IMR-90 (cell line): ENCODE data around the gene KIF6. TPM values are rescaled to one million over a fixed set of nuclear protein-coding genes. Genes with fewer than 3 reads are reported as not detected.

ENCODE experiments used
- ATAC-seq: fragments of 200-7000 bp; cut with Tn5 transposase; 2 replicates; pipeline ENCODE4 v1.9.1; 2020; ENCODE audit warnings: low read depth, mild to moderate bottlenecking, moderate library complexity
- BruUV-seq: library from RNA; stranded (reverse); fragments of 400-500 nt; replicated peaks from 2 replicates; lab custom pipeline; 2021; lab: Mats Ljungman, UMichigan
- CTCF ChIA-PET: fragments of 300-600 bp; formaldehyde crosslinking; extraction: SDS; loops from one replicate; lab custom pipeline; 2021; ENCODE audit warnings: antibody characterized with exemption; lab: Yijun Ruan, JAX
- POLR2A ChIA-PET: fragments of 300-600 bp; sonication (Branson Sonifier 250); formaldehyde crosslinking; loops from one replicate; lab custom pipeline; 2022; ENCODE audit warnings: antibody characterized with exemption; ENCODE audit not compliant: unreplicated experiment; lab: Charles Lee
- DNase-seq: peaks from one replicate; pipeline ENCODE4 v3.0.0; 2013
- H2AFZ ChIP-seq: replicated peaks from 2 replicates; pipeline ENCODE3; 2013; ENCODE audit warnings: low read length, mild to moderate bottlenecking; ENCODE audit not compliant: poor library complexity
- H2AK5ac ChIP-seq: 2 replicates; pipeline ENCODE4 v1.6.1; 2013; ENCODE audit warnings: low read depth, low read length, inconsistent platforms
- H2AK9ac ChIP-seq: replicated peaks from 2 replicates; pipeline ENCODE3; 2013; ENCODE audit warnings: mild to moderate bottlenecking, low read depth, low read length, moderate library complexity; ENCODE audit not compliant: poor library complexity
- H2BK120ac ChIP-seq: 2 replicates; pipeline ENCODE4 v1.6.1; 2013; ENCODE audit warnings: low read depth, low read length, inconsistent platforms
- H2BK15ac ChIP-seq: 3 replicates; pipeline ENCODE4 v1.6.1; 2013; ENCODE audit warnings: low read depth, low read length, inconsistent platforms
- H2BK20ac ChIP-seq: 2 replicates; pipeline ENCODE4 v1.6.1; 2013; ENCODE audit warnings: low read depth, mild to moderate bottlenecking, inconsistent platforms, low read length, moderate library complexity
- H2BK5ac ChIP-seq: 2 replicates; pipeline ENCODE4 v1.6.1; 2013; ENCODE audit warnings: mild to moderate bottlenecking, low read depth, low read length, inconsistent platforms; ENCODE audit not compliant: poor library complexity, severe bottlenecking
- H3K14ac ChIP-seq: replicated peaks from 2 replicates; pipeline ENCODE4 v1.6.1; 2013; ENCODE audit warnings: low read depth, low read length, inconsistent platforms
- H3K18ac ChIP-seq: 2 replicates; pipeline ENCODE4 v1.6.1; 2013; ENCODE audit warnings: low read depth, low read length, control low read depth
- H3K23ac ChIP-seq: 2 replicates; pipeline ENCODE4 v1.6.1; 2013; ENCODE audit warnings: low read depth, low read length, inconsistent platforms
- H3K27ac ChIP-seq: 2 replicates; pipeline ENCODE4 v1.5.1; 2013; ENCODE audit warnings: mild to moderate bottlenecking, control low read depth, low read length; ENCODE audit not compliant: insufficient read depth
- H3K27me3 ChIP-seq: 2 replicates; pipeline ENCODE4 v1.6.1; 2013; ENCODE audit warnings: low read length; ENCODE audit not compliant: control insufficient read depth, insufficient read depth
- H3K36me3 ChIP-seq: 2 replicates; pipeline ENCODE4 v1.6.1; 2013; ENCODE audit warnings: low read length, mixed read lengths; ENCODE audit not compliant: control insufficient read depth, insufficient read depth
- H3K4ac ChIP-seq: 2 replicates; pipeline ENCODE4 v1.6.1; 2013; ENCODE audit warnings: low read depth, low read length, inconsistent platforms
- H3K4me1 ChIP-seq: 2 replicates; pipeline ENCODE4 v1.6.1; 2013; ENCODE audit warnings: low read length, mixed read lengths; ENCODE audit not compliant: control insufficient read depth, insufficient read depth
- H3K4me2 ChIP-seq: 2 replicates; pipeline ENCODE4 v1.6.1; 2013; ENCODE audit warnings: low read depth, mild to moderate bottlenecking, control low read depth, low read length, moderate library complexity
- H3K4me3 ChIP-seq: 2 replicates; pipeline ENCODE4 v1.5.1; 2013; ENCODE audit warnings: low read depth, mild to moderate bottlenecking, control low read depth, low read length, moderate library complexity; ENCODE audit not compliant: insufficient read depth
- H3K56ac ChIP-seq: 2 replicates; pipeline ENCODE4 v1.6.1; 2013; ENCODE audit warnings: low read length, inconsistent platforms; ENCODE audit not compliant: insufficient read depth; ENCODE audit errors: extremely low read depth
- H3K79me1 ChIP-seq, 2 experiments: 2 replicates each; pipeline ENCODE4 v1.6.1; 2013; ENCODE audit warnings: low read length in 2 of 2, inconsistent platforms in 1 of 2, low read depth in 1 of 2
- H3K9ac ChIP-seq: 2 replicates; pipeline ENCODE4 v1.6.1; 2013; ENCODE audit warnings: low read depth, low read length, control low read depth
- H3K9me1 ChIP-seq: 2 replicates; pipeline ENCODE4 v1.6.1; 2013; ENCODE audit warnings: low read length, inconsistent platforms; ENCODE audit not compliant: insufficient read depth
- H3K9me3 ChIP-seq: 2 replicates; pipeline ENCODE4 v1.6.1; 2013; ENCODE audit warnings: low read length; ENCODE audit not compliant: control insufficient read depth, insufficient read depth
- H4K20me1 ChIP-seq: 2 replicates; pipeline ENCODE4 v1.6.1; 2013; ENCODE audit warnings: low read length, inconsistent platforms; ENCODE audit not compliant: insufficient read depth
- H4K5ac ChIP-seq: 2 replicates; pipeline ENCODE4 v1.6.1; 2013; ENCODE audit warnings: mild to moderate bottlenecking, low read depth, low read length, control low read depth
- H4K8ac ChIP-seq, 2 experiments: 2 replicates each; pipeline ENCODE4 v1.6.1; 2013; ENCODE audit warnings: low read depth in 2 of 2, low read length in 2 of 2, control low read depth in 1 of 2, inconsistent platforms in 1 of 2
- H4K91ac ChIP-seq: 2 replicates; pipeline ENCODE4 v1.6.1; 2013; ENCODE audit warnings: low read depth, low read length, inconsistent platforms; ENCODE audit not compliant: insufficient read depth
- BHLHE40 ChIP-seq: fragments of 150-350 bp; IDR thresholded peaks from 2 replicates; pipeline ENCODE4 v1.6.1; 2016; ENCODE audit warnings: mild to moderate bottlenecking, low read depth, low read length
- CEBPB ChIP-seq: IDR thresholded peaks from 2 replicates; pipeline ENCODE4 v1.6.1; 2012; ENCODE audit warnings: low read depth, low read length, improper control_type of control experiment
- CTCF ChIP-seq: conservative IDR thresholded peaks from 2 replicates; pipeline ENCODE4 v1.5.1; 2012; ENCODE audit warnings: mild to moderate bottlenecking, low read depth, low read length, improper control_type of control experiment
- MAFK ChIP-seq: IDR thresholded peaks from 2 replicates; pipeline ENCODE4 v1.6.1; 2012; ENCODE audit warnings: low read depth, low read length, improper control_type of control experiment
- MAZ ChIP-seq: IDR thresholded peaks from 2 replicates; pipeline ENCODE4 v1.6.1; 2012; ENCODE audit warnings: low read depth, mild to moderate bottlenecking, low read length, improper control_type of control experiment, moderate library complexity, borderline replicate concordance
- MXI1 ChIP-seq: IDR thresholded peaks from 2 replicates; pipeline ENCODE4 v1.6.1; 2012; ENCODE audit warnings: low read depth, mild to moderate bottlenecking, low read length, moderate library complexity, borderline replicate concordance
- NFE2L2 ChIP-seq: fragments of 150-350 bp; IDR thresholded peaks from 2 replicates; pipeline ENCODE4 v1.6.1; 2016; ENCODE audit warnings: low read depth, mild to moderate bottlenecking, low read length
- POLR2A ChIP-seq: IDR thresholded peaks from 2 replicates; pipeline ENCODE4 v1.6.1; 2012; ENCODE audit warnings: mild to moderate bottlenecking, low read depth, low read length
- RAD21 ChIP-seq: IDR thresholded peaks from 2 replicates; pipeline ENCODE4 v1.6.1; 2012; ENCODE audit warnings: low read length, improper control_type of control experiment
- RCOR1 ChIP-seq: IDR thresholded peaks from 2 replicates; pipeline ENCODE4 v1.6.1; 2012; ENCODE audit warnings: mild to moderate bottlenecking, low read length, improper control_type of control experiment; ENCODE audit not compliant: insufficient replicate concordance
- RFX5 ChIP-seq: IDR thresholded peaks from 2 replicates; pipeline ENCODE4 v1.8.0; 2012; ENCODE audit warnings: low read depth, mild to moderate bottlenecking, low read length, moderate library complexity
- SMC3 ChIP-seq: fragments of 150-350 bp; IDR thresholded peaks from 2 replicates; pipeline ENCODE4 v1.6.1; 2016; ENCODE audit warnings: low read depth, mild to moderate bottlenecking, antibody characterized with exemption, low read length, moderate library complexity
- USF2 ChIP-seq: fragments of 150-350 bp; IDR thresholded peaks from 2 replicates; pipeline ENCODE4 v1.6.1; 2017; ENCODE audit warnings: mild to moderate bottlenecking, antibody characterized with exemption, low read length, low read depth
- WGBS, 2 experiments: methylation state at CpG; one replicate each; pipeline versions ENCODE4 v1.1.5 to v1.1.7; 2013; ENCODE audit warnings: missing lambda C conversion rate in 2 of 2; ENCODE audit not compliant: insufficient read length in 1 of 2; ENCODE audit errors: extremely low coverage in 2 of 2; 5-methylcytosine and 5-hydroxymethylcytosine counted together
- dilution Hi-C: fragments of 300-500 bp; cut with HindIII; formaldehyde crosslinking; loops from one replicate; pipeline ENCODE4 v1.14.3; 2018; ENCODE audit warnings: low sequenced_read_pairs; ENCODE audit not compliant: unreplicated experiment
- in situ Hi-C: fragments of 300-500 bp; cut with MboI; formaldehyde crosslinking; loops from 3 replicates; pipeline ENCODE4 v1.14.3; 2019; ENCODE audit warnings: low sequenced_read_pairs, inconsistent platforms, mixed read lengths
- intact Hi-C: fragments of 100-400 bp; cut with micrococcal nuclease; formaldehyde crosslinking; loops from 2 replicates; pipeline ENCODE4 v1.10.0; 2022
- polyA plus RNA-seq, 3 experiments: library from polyadenylated mRNA; depleted of rRNA; stranded (reverse); fragments of >200 nt; gene quantifications; 2 replicates each; pipeline ENCODE4 v1.2.3, GENCODE V29; 2012; ENCODE audit warnings: low replicate concordance in 1 of 3
- total RNA-seq: library from RNA; depleted of rRNA; stranded (reverse); fragments of >200 nt; gene quantifications from 2 replicates; pipeline ENCODE4 v1.2.3, GENCODE V29; 2012

Gene KIF6
- total and polyA plus RNA-seq, 2 of the 4 experiments (the other 2 are of a cell fraction), result under 0.01 to 0.10 TPM

- H3K9ac ChIP-seq, result no peak overlapping the region
- TF ChIP-seq POLR2A (no peak), NFE2L2 (no peak), RAD21 (no peak), RCOR1 (no peak), MAZ (no peak), SMC3 (no peak), RFX5 (no peak), CEBPB (no peak), MAFK (no peak), USF2 (no peak), CTCF (no peak), BHLHE40 (no peak), MXI1 (no peak)
- no peak overlapping the region for H3K56ac ChIP-seq
- H3K23ac ChIP-seq, result no peak overlapping the region
- ChIA-PET CTCF (no interaction called here), POLR2A (no interaction called here)
- no peak overlapping the region for H2AFZ ChIP-seq
- no peaks in the 10 kb centered on the region for H3K4me1 ChIP-seq
- no peak overlapping the region for H4K91ac ChIP-seq
- H3K9me3 ChIP-seq, result no peaks in the 10 kb centered on the region
- H3K27me3 ChIP-seq, result no peaks in the 10 kb centered on the region
- no peak overlapping the region for H3K4ac ChIP-seq
- WGBS, 2 experiments, result 60% methylated on average over 1 of the region's 2 CpGs; no CpG with 5 or more reads in 1 of the 2 experiments
- H2AK9ac ChIP-seq, result no peak overlapping the region
- DNase-seq (no peak), ATAC-seq (no peak)
- no peak overlapping the region for H3K18ac ChIP-seq
- H3K4me2 ChIP-seq, result no peak overlapping the region
- no TSS peak for BruUV-seq
- no peak overlapping the region for H2BK15ac ChIP-seq
- H3K14ac ChIP-seq, result no peak overlapping the region
- H4K20me1 ChIP-seq, result no peaks in the 10 kb centered on the region
- no peak overlapping the region for H2BK20ac ChIP-seq
- intact Hi-C loops, result no loop called here
- H3K4me3 ChIP-seq, result no peak overlapping the region
- H2BK5ac ChIP-seq, result no peak overlapping the region
- no peak overlapping the region for H3K27ac ChIP-seq
- H3K9me1 ChIP-seq, result no peaks in the 10 kb centered on the region
- no peak overlapping the region for H4K5ac ChIP-seq
- dilution Hi-C loops, result no loop called here
- H3K36me3 ChIP-seq, result no peaks in the 10 kb centered on the region
- no peak overlapping the region for H4K8ac ChIP-seq
- in situ Hi-C loops, result no loop called here
- no peak overlapping the region for H2AK5ac ChIP-seq
- H3K79me1 ChIP-seq, result no peaks in the 10 kb centered on the region
- no peak overlapping the region for H2BK120ac ChIP-seq
Measured at GRCh38 chr6:39282774-39283173, 442.4 kb downstream of the KIF6 start.
